SK-N-MC (cell line): ENCODE results near the gene CHMP4A.
"Not testable (repeated sequence)": the region's sequence is repeated elsewhere in the genome, so short reads cannot be mapped to it uniquely, and the experiment has no call there.

Experiments used
- EZH2 ChIP-seq: fragments of 200-600 bp; sonication (generic); IDR thresholded peaks from one replicate; pipeline ENCODE4 v1.6.1; 2017; ENCODE audit warnings: antibody characterized with exemption
- FOXP2 ChIP-seq: optimal IDR thresholded peaks from 2 replicates; pipeline ENCODE3; 2011; ENCODE audit warnings: mild to moderate bottlenecking, moderate library complexity; ENCODE audit not compliant: insufficient read depth; ENCODE audit errors: extremely low read length, control extremely low read depth
- POLR2AphosphoS5 ChIP-seq: IDR thresholded peaks from 2 replicates; pipeline ENCODE4 v1.6.1; 2012; ENCODE audit warnings: mild to moderate bottlenecking, low read depth, low read length, borderline replicate concordance

DNA sequence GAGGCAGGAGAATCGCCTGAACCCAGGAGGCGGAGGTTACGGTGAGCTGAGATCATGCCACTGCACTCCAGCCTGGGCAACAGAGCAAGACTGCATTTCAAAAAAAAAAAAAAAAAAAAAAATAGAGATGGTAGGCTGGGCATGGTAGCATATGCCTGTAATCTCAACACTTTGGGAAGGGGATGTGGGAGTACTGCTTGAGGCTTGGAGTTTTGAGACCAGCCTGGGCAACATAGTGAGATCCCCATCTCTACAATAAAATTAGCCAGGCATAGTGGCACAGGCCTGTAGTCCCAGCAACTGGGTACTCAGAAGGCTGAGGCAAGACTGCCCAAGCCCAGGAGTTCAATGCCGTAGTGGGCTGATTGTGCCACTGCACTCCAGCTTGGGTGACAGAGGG, 9.7 kb upstream of the CHMP4A start:
- not testable (repeated sequence) for TF ChIP-seq EZH2, POLR2AphosphoS5, FOXP2
